Prostate gland (tissue), 2 donors: ENCODE data around the gene MTRF1L. TPM values are rescaled to one million over a fixed set of nuclear protein-coding genes. Genes with fewer than 3 reads are reported as not detected.
"Not testable (repeated sequence)": the region's sequence is repeated elsewhere in the genome, so short reads cannot be mapped to it uniquely, and the experiment has no call there.

Experiments
- DNase-seq: peaks from one replicate; pipeline ENCODE4 v3.0.0-alpha.2; 2019; ENCODE audit warnings: low spot score
- H3K27ac ChIP-seq, 2 donors: fragments of 200-600 bp; sonication (generic); 2 replicates each; pipeline ENCODE4 v1.5.1; 2017 to 2019
- H3K27me3 ChIP-seq: fragments of 200-600 bp; sonication (generic); replicated peaks from 2 replicates; pipeline ENCODE4 v1.5.1; 2019; ENCODE audit not compliant: insufficient read depth
- H3K36me3 ChIP-seq, 2 donors: fragments of 200-600 bp; sonication (generic); 1 replicate in 1 of 2; 2 replicates in 1 of 2; pipeline versions ENCODE4 v1.5.1 to v1.8.1; 2017 to 2019
- H3K4me1 ChIP-seq: fragments of 200-600 bp; sonication (generic); replicated peaks from 2 replicates; pipeline ENCODE4 v1.5.1; 2019
- H3K4me3 ChIP-seq, 2 donors: fragments of 200-600 bp; sonication (generic); 2 replicates each; pipeline ENCODE4 v1.5.1; 2017 to 2019
- H3K9me3 ChIP-seq: fragments of 200-600 bp; sonication (generic); 2 replicates; pipeline ENCODE4 v1.5.1; 2017
- CTCF ChIP-seq, 4 experiments: fragments of 200-600 bp in 2 of 4; fragments of 450-650 bp in 2 of 4; sonication (generic) in 2 of 4; IDR thresholded peaks; 1 replicate in 3 of 4; 2 replicates in 1 of 4; pipeline ENCODE4 v1.5.1; 2016 to 2019; ENCODE audit warnings: antibody characterized with exemption in 4 of 4, mild to moderate bottlenecking in 2 of 4, moderate library complexity in 2 of 4
- POLR2A ChIP-seq: fragments of 450-650 bp; IDR thresholded peaks from one replicate; pipeline ENCODE4 v1.6.1; 2016; ENCODE audit warnings: antibody characterized with exemption, mild to moderate bottlenecking
- POLR2AphosphoS5 ChIP-seq: sonication (generic); formaldehyde crosslinking; IDR thresholded peaks from one replicate; pipeline ENCODE4 v1.6.1; 2017; ENCODE audit warnings: antibody characterized with exemption
- WGBS: methylation state at CpG from one replicate; pipeline ENCODE4 v1.1.5; 2018; 5-methylcytosine and 5-hydroxymethylcytosine counted together
- intact Hi-C: fragments of 100-400 bp; cut with DNase I; formaldehyde crosslinking; loops from one replicate; pipeline ENCODE4 v1.14.2; 2022
- total RNA-seq, 2 donors: library from RNA; depleted of rRNA; stranded (reverse); fragments of >200 nt; gene quantifications; one replicate each; pipeline ENCODE4 v1.1.0, GENCODE V29; 2016

Gene MTRF1L
- total RNA-seq, 2 donors from 2014 or later = 10.8 to 14.3 TPM

GRCh38 chr6:153000243-153000642 is 2.3 kb downstream of the MTRF1L start:
- H3K9me3 ChIP-seq = no peaks in the 10 kb centered on the region
- intact Hi-C loops = no loop called here
- H3K36me3 ChIP-seq = no peaks in the 10 kb centered on the region
- H3K27me3 ChIP-seq = no peaks in the 10 kb centered on the region
- H3K4me1 ChIP-seq = peaks cover 3% of the 10 kb centered on the region
- no peak overlapping the region for H3K27ac ChIP-seq
- TF ChIP-seq POLR2AphosphoS5 = no peak
- TF ChIP-seq CTCF (IDR thresholded peaks at IDR 0.05) = no peak
- TF ChIP-seq POLR2A = no peak
- H3K4me3 ChIP-seq = no peak overlapping the region
- DNase-seq = no peak

- H3K4me3 ChIP-seq, H3K36me3 ChIP-seq, intact Hi-C loops, H3K27ac ChIP-seq, DNase-seq, H3K9me3 ChIP-seq, H3K4me1 ChIP-seq, H3K27me3 ChIP-seq: not testable (repeated sequence)
- WGBS = 74% methylated on average over 2 of the region's 2 CpGs
These were observed 3.0 kb downstream of the MTRF1L start for GRCh38 chr6:152999538-152999937.

GRCh38 chr6:152993847-152994246 is 8.7 kb downstream of the MTRF1L start:
- intact Hi-C loops = no loop called here
- no peak for TF ChIP-seq CTCF (IDR thresholded peaks at IDR 0.05)
- TF ChIP-seq POLR2A = no peak
- no peak for TF ChIP-seq POLR2AphosphoS5

GRCh38 chr6:152993431-152993830 is 9.1 kb downstream of the MTRF1L start:
- Histone ChIP-seq H3K4me1 (no peaks in the 10 kb centered on the region), H3K27ac (no peak overlapping the region), H3K4me3 (no peak overlapping the region), H3K36me3 (no peaks in the 10 kb centered on the region), H3K9me3 (no peaks in the 10 kb centered on the region), H3K27me3 (no peaks in the 10 kb centered on the region)
- no peak for DNase-seq
- intact Hi-C loops = no loop called here
- TF ChIP-seq CTCF (IDR thresholded peaks at IDR 0.05) = no peak
- TF ChIP-seq POLR2AphosphoS5 = no peak
- TF ChIP-seq POLR2A = no peak

More at GRCh38 chr6:152993847-152994246, 8.7 kb downstream of the MTRF1L start:
- Histone ChIP-seq H3K27ac (no peak overlapping the region), H3K27me3 (no peaks in the 10 kb centered on the region), H3K36me3 (no peaks in the 10 kb centered on the region), H3K9me3 (no peaks in the 10 kb centered on the region), H3K4me1 (no peaks in the 10 kb centered on the region), H3K4me3 (no peak overlapping the region)
- no peak for DNase-seq

- Histone ChIP-seq H3K27ac (no peak overlapping the region), H3K27me3 (no peaks in the 10 kb centered on the region), H3K9me3 (no peaks in the 10 kb centered on the region), H3K4me1 (peaks cover 6% of the 10 kb centered on the region), H3K4me3 (no peak overlapping the region), H3K36me3 (no peaks in the 10 kb centered on the region)
- no peak for DNase-seq
- intact Hi-C loops = no loop called here
- 87% methylated on average over 2 of the region's 2 CpGs for WGBS
- TF ChIP-seq CTCF (IDR thresholded peaks at IDR 0.05) = no peak
- TF ChIP-seq POLR2A = no peak
- no peak for TF ChIP-seq POLR2AphosphoS5
These were observed 15.5 kb downstream of the MTRF1L start for GRCh38 chr6:152986978-152987377.

GRCh38 chr6:152985300-152985699 is 17.2 kb downstream of the MTRF1L start:
- intact Hi-C loops, H3K27me3 ChIP-seq, H3K27ac ChIP-seq, DNase-seq, H3K9me3 ChIP-seq, H3K36me3 ChIP-seq, H3K4me1 ChIP-seq, H3K4me3 ChIP-seq: not testable (repeated sequence)
- WGBS = 92% methylated on average over 11 of the region's 11 CpGs
